H4 (cell line): ENCODE data around the gene MED13L. TPM values are rescaled to one million over a fixed set of nuclear protein-coding genes. Genes with fewer than 3 reads are reported as not detected.

Source experiments
- DNase-seq: peaks from one replicate; pipeline ENCODE4 v3.0.0-alpha.2; 2015; ENCODE audit warnings: low spot score
- total RNA-seq: library from RNA; depleted of rRNA; stranded (reverse); fragments of >200 nt; shearing (Covaris generic); gene quantifications from 2 replicates; pipeline ENCODE4 v1.2.3, GENCODE V29; 2014

The MED13L gene
- total RNA-seq, 1 experiment from 2014 or later: 19.7 TPM

DNA sequence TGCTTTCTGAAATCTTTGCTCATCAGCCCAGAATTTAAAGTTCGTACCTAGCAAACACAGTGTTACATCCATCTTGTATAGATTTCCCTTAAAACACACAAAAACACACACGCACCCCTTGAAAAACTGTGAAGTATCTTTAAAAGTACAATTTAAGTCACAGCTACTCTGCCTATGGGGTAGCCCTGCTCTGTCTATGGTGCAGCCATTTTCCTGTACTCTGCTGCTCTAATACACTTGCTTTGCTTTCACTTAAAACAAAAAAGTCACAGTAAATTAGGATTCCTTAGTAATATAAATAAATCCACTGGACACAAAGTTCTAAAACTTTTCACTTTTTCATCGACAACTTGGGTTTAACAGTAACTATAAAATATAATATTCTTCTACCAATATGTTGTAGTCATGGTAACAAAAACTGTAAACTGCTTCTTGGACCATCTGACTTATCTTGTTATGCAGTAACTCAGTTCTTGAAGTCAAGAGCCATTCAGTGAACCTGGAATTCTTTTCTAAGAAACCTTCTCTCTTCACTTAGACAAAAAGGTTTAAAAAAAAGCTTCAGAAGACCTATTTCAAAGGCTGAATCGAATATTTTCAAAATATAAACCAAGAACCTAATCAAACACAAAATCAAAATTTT, 63.5 kb downstream of the MED13L start:
- no peak for DNase-seq

DNA sequence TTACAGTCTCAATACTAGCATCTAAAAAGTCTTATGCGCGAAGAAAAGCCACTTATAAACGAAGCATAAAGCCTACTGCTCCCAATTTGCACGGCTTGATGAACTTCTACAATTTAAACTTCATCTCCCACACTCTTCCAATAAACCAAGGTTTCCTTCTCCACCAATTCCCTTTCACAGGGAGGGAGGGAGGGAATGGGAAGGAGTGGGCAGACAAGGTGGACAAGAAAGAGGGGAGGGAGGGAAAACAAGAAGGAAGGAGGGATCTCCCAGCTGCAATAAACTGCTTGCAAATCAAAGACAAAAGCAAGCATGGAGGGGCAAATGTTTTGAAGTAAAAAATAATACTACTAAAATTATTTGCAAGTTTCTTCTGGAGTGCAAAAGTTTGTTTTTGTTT, 64.5 kb downstream of the MED13L start:
- no peak for DNase-seq

DNA sequence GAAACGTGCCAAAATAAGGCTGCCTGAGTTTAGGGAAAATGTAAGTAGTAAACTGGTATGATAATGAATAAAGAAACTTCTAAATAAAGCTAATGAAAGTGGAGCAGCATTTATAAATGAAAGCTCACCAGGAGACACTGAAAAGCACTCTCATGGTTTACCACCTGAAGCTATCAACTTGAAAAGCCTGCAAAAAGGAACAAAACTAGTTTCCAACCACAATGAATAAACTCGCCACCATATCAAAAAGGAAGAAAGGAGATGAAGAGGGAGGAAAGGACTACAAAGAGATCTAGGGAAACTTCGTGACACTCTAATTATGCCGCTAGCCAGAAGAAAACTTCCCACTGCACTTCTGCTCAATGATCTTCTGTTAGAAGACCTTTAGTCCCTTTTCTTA, 66.7 kb downstream of the MED13L start:
- DNase-seq: no peak

DNA sequence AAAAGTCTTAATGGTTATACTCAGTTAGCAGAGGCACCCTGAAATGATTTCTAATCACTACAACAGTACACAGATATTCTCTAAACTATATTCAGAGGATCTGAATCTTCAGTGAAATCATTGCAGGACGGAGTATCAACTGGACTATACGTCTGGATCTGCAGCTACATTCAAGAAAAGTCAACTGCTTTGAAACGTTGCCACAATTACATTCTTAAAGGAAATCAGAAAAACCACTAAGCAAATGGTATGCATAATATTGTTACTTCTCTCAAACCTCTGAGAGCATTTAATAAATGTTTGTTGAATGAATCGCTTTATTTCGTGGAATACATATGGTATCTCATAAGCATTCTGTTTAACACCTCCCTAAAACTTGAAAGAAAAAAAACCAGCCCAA, 67.4 kb downstream of the MED13L start:
- DNase-seq: no peak

DNA sequence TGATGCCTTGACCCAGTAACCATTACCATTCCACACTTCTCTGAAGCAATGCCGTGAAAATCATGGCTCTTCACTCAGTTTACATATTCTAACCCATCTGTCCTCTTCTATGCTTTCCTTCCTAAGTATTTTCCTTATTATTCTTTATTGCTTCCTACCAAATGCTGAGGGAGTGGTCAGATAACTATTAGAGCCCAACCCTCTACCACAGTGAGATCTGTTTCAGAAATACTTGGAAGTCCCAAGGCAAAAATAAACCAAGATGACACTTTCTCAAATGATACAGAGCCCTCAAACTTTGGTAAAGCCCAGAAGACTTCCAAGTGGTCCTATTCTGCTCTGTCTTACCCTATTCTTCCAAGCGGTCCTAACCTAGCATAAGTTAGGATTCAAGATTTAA, 68.0 kb downstream of the MED13L start:
- no peak for DNase-seq

DNA sequence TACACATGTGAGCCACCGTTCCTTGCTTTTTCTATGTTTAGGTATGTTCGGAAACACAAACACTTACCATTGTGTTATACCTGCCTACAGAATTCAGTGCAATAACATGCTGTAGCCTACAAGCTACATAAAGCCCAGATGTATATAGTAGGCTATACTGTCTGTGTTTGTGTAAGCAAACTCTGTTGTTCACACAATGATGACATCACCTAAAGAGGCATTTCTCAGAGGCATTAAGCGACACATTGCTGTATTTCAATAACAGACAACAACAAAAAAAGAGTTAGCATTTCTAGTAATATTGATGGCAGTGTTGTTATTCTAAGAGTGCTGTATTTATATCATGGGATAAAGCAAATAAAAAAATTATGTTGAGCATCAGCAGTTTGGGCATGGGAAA, 70.2 kb downstream of the MED13L start:
- no peak for DNase-seq

DNA sequence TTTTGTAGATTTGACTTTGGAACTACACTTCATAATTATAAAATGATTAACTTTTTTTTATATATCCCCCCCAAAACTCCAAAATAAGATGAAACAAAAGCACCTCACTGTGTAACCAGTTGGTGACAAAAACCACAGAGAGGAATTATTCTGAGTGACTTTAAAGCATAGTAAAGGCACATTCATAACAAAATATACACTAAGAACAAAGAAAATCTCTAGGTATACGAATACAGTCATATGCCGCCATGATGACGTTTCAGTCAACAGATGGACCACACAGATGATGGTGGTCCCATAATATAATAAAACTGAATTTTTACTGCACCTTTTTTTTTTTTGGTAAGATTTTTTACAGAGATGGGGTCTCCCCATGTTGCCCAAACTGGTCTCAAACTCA, 70.7 kb downstream of the MED13L start:
- DNase-seq: no peak

DNA sequence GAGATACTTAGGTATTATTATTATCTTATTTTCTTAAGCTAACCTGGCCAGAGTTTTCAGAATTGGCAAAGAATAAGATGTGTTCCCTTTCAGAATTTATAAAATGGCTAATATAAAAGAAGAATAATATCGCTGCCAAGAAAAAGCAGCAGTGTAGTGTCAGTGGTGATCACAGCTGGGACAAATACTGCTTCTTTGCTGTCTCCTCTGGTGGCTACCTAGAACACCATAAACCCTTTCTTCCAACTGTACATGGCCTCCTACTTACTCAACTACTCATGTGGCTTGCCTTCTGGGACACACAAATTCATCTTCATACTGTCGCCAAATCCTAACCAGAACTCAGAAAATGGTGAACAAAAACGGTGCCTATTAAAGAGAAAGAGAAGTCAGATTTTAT, 72.7 kb downstream of the MED13L start:
- DNase-seq: no peak

DNA sequence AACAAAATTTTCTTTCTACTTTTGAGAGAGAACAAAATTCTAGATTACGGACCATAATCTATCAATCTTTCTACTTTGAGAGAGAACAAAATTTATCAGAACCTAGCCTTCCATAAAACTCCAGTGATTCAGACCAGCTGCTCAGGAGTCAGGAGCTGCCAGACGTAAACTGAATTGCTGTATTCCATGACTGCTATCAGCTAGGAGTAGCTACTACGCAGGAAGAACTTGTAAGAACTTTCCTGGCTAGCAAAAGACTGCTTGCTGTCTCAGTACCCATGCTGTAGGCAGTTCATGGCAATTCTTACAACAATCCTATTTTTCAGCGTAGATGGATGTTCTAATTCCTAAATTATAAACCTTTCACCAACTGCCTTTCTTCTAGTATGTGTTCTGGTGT, 73.3 kb downstream of the MED13L start:
- no peak for DNase-seq

DNA sequence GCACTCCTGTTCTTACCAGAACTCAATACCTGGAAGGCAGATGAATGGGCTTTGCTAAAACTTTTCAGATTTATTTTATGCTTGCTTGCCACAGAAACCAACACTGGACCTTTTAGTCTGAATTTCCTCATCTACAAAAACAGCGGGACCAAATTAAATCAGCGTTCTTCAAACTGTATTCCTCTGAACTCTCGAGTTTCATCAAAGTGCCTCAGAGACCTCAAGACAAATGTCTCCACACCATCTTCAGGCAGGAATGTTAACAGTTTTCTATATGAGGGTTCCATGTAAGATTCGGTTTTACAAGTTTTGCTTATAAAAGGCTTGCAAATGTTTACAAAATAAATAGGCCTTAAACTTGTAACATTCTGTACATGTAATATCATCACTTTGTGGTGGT, 74.6 kb downstream of the MED13L start:
- DNase-seq: peak; percentile 11

DNA sequence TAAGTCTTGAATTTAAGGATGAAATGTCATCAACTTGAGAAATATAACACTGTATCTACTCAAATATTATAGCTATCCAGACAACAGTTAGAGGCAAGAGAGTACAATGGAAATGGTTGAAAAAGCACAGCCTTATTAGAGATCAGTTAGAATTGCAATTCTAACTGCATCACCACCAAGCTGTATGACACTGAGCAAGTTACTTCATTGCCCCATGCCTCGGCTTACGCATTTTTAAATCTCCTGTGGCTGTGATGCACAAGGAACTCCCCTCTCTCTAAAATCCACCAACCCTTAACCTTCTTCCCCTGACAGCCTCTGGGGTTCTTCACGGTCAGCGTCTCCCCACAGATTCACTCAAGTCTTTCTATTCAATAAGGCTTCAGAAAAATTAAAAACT, 75.1 kb downstream of the MED13L start:
- DNase-seq: no peak

DNA sequence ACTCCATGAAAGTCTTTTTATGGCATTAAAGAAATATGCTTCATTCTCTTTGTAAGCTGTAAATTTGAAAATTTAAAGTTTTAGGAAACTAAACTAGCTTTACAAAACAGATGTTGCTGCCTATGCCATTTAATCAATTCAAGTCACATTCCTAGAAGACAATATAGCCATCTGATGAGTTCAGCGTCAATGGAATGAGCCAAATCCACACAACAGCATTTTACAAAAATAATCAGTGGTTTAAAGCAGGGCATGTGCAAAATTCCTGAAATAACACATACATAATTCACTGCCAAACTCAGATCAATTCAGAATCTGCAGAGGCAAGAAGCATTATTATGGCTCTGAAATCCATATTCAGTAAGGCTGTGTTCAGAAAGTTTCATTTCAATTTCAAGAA, 75.6 kb downstream of the MED13L start:
- no peak for DNase-seq

DNA sequence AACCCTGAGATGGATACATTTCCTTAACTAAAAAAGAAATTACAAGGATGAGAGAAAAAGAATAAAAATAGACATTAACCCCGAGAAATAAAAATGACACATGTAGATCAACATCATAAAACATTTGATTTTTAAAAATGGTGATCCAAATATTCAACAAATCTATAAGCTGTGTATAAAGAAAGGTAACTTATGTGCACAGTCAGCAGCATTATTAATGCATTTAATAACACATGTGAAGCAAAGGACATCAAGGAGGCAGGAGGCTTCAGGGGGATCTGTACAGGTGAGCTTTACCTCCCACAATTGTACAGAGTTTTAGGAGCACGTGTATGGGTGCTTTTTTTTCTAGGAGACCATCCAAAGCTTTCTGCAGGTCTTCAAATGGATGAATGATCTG, 76.1 kb downstream of the MED13L start:
- DNase-seq: no peak

DNA sequence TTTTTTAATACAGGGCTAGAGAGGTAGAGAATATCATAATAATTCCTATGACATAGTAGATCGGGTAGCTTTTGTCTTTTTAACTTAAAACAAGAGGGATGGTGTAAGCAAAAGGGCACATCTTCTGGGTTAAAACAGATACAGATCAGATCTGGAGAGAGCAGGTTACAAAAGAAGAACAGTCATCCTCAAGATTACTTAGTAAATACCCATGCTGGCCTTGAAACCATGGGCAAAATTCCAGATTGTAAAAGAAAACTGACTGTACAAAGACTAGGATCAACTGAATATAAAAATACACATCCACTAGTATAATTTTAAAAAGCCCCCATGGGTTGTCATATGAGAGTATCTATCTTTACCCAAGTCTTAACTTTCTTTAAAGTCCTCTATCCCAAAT, 76.7 kb downstream of the MED13L start:
- no peak for DNase-seq

DNA sequence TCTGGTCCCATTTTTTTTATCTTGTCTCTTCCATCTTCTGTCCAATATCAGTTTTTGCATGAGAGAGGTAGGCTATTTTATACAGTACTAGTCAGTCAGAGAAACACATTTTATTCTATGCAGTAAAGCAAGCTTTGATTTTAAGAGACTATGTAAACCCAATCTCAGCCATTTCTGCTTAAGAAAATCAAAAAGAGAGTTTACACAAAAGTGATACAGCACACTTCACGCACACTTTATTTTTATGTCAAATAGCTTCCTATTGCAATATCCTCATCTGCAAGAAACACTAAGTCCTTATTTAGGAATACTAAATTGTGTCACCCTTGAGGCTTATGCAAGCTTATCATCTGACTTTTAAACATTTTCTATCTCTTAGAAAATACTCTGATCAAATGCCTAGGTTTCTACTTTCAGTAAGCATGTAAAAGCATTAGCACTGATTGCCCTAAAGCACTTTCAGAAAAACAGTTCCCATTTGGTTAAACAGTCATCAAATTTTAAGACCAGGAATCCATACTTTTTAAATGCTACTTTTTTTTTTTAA, 78.3 kb downstream of the MED13L start:
- DNase-seq: no peak

DNA sequence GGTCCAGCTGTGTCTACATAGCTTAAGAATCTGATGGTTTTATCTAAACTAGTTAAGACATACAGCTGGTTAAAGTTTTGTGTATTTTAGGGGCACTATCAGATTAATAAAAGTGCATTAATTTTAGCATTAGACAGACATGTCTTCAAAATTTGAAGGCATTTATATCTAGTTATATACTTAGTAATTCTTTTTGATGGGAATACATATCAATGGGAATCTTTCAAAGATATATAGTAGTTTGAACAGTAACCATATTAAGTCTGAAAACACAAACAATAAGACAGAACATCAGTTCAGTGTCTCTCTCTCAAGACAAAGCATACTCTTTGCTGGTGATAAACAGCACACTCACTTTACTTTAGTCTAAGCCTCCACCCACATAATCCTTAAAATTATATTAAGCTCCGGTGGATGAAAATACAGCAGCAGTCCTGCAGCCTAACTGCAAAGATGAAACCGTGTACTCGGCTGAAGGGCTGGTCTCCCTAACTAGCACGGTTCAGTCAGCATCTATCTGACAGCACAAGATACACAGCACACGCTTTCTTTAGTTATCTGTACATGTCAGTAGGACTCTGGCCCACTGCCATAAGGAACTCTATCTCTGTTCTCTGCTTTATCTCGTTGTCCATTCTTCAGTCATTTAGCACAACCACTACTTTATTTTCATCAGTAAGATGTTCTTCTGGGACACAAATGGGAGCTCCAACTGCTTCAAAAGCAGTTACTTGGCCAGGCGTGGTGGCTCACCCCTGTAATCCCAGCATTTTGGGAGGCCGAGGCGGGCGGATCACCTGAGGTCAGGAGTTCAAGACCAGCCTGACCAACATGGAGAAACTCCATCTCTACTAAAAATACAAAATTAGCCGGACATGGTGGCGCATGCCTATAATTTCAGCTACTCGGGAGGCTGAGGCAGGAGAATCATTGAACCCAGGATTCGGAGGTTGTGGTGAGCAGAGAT, 80.5 kb downstream of the MED13L start:
- DNase-seq: no peak

DNA sequence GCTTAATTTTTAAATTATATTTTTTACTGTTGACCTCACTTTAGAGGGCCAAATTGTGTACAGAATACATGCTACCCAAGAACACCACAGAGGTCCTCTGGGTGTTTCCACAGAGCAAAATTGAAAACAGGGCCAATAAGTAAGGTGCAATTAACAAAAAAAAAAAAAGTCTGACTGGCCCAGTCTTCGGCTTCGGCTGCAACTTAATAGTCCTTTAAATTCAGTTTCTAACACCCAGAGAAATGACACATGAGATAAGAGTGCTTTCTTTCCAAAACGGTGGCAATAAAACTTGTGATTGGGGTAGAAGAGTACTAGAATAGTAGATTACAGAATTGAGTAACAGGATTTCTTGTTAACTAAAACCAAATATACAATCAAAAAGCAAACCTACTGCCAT, 81.3 kb downstream of the MED13L start:
- DNase-seq: no peak

DNA sequence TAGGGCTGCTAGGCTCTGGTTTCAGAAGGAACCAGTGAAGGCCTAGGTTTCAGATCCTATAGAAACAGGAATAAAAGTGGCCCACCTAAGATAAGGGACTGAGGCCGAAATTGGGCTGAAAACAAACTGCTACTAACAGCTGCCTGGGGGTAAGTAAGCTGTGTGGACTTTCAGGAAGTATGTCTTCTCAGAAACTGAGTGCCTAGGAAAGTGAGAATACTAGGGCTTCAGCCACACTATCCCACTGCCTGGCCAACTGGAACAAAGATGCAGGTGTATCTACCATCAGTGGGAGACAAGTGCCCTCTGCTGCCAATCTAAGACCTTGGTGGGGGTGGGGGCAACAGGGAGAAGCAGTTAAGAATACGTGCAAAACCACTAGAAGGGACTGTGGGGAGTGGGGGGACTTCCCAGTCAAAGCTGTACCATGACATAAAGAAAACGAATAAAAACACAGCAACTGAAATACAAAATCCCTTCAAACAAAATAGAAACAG, 82.5 kb downstream of the MED13L start:
- DNase-seq: no peak

DNA sequence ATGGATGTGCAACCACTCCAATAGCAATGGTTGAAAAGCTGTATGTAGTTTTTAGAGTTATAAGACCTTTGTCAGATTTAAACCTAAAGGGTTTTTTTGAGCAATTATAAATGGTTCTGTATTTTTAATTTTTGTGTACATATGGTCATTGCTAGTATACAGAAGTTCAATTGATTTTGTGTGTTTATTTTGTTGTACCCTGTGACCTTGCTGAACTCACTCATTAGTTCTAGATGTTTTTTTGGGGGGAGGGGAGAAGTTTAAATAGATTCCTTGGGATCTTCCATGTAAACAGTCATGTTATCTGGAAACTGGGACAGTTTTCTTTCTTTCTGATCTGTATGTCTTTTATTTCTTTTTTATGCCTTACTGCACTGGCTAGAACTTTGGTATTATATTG, 87.8 kb downstream of the MED13L start:
- no peak for DNase-seq

DNA sequence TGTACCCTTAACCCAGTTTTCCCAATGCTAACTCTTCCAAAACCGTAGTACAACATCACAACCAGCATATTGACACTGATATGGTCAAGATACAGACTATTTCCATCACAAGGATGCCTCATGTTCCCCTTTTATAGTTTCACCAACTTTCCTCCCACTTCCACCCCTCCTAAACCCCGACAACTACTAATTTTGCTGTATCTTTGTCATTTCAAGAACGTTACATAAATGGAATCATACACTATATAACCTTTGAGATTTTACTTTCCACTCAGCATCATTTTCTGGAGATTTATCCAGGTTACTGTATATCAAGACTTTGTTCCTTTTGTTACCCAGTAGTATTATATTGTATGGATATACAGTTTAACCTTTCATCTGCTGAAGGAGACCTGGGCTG, 88.9 kb downstream of the MED13L start:
- no peak for DNase-seq

DNA sequence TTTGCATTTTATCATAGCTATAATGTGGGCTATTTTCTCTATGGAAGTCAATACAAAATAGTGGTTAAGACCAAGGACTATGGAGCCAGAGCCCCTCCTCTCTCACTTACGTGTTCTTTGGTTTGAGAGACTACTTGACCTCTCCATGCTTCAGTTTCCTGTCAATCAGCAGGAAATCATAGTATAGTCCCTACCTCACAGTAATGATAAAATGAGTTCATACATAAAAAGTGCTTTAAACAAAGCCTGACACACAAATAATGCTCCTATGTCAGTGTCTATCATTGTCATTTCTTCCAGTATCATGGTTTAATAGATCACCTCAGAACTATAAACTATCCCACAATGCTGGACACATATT, 90.4 kb downstream of the MED13L start:
- DNase-seq: no peak

DNA sequence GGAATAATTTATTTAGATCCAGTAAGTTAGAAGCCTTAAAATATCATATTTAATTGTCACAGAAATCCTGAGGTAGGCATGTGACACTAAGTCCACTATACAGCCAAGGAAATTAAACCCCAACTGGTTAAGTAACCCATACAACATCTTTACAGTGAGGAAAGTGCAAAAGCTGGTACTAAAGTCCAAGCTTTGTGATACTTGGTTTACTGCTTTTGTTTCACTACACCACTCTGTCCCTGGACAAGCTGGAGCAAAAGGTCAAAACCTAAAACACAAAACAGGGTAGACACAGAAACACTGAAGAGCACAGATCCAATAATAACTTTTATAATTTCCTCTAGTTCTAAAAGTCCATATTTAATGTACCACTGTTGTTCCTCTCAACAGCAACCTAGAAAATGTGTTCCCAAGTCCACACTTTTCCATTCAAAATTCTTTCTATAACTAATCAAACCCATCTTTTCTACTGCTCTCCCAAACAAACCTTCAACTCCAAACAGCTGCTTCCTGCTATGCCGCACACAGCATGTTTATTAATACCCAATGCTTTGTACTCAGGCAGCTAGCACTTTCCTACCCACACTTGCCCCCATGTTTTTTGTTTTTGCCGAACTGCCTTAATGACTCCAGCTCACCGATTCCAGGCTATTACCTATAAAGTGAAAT, 90.9 kb downstream of the MED13L start:
- DNase-seq: no peak
